Suprapubic skin (tissue), 4 donors: ENCODE results near the gene MAMLD1. TPM values are rescaled to one million over a fixed set of nuclear protein-coding genes. Genes with fewer than 3 reads are reported as not detected.

Source experiments
- DNase-seq, 2 donors: peaks; one replicate each; pipeline ENCODE4 v3.0.0-alpha.2; 2019; ENCODE audit warnings: low spot score in 2 of 2
- H3K27ac ChIP-seq: fragments of 200-600 bp; sonication (generic); one replicate; pipeline ENCODE4 v1.5.1; 2019
- H3K27me3 ChIP-seq: fragments of 200-600 bp; sonication (generic); one replicate; pipeline ENCODE4 v1.5.1; 2019
- H3K36me3 ChIP-seq: fragments of 200-600 bp; sonication (generic); one replicate; pipeline ENCODE4 v1.5.1; 2019
- H3K4me1 ChIP-seq: fragments of 200-600 bp; sonication (generic); one replicate; pipeline ENCODE4 v1.5.1; 2019
- H3K4me3 ChIP-seq: fragments of 200-600 bp; sonication (generic); one replicate; pipeline ENCODE4 v1.5.1; 2019; ENCODE audit warnings: mild to moderate bottlenecking
- H3K9me3 ChIP-seq: fragments of 200-600 bp; sonication (generic); one replicate; pipeline ENCODE4 v1.5.1; 2019
- EP300 ChIP-seq: sonication (generic); formaldehyde crosslinking; IDR thresholded peaks from one replicate; pipeline ENCODE4 v1.6.1; 2017; ENCODE audit warnings: antibody characterized with exemption
- POLR2A ChIP-seq, 2 donors: fragments of 450-650 bp; IDR thresholded peaks; one replicate each; pipeline ENCODE4 v1.6.1; 2017; ENCODE audit warnings: antibody characterized with exemption in 2 of 2, mild to moderate bottlenecking in 2 of 2, moderate library complexity in 2 of 2
- POLR2AphosphoS5 ChIP-seq, 3 donors: sonication (generic); formaldehyde crosslinking; IDR thresholded peaks; one replicate each; pipeline ENCODE4 v1.6.1; 2017; ENCODE audit warnings: antibody characterized with exemption in 3 of 3
- WGBS: methylation state at CpG from one replicate; pipeline ENCODE4 v1.1.5; 2018; 5-methylcytosine and 5-hydroxymethylcytosine counted together
- total RNA-seq, 4 donors: library from RNA; depleted of rRNA; stranded (reverse); fragments of >200 nt; gene quantifications; one replicate each; pipeline ENCODE4 v1.1.0, GENCODE V29; 2016
- TF ChIP-seq, protein P1 (sequence below), 2 donors: fragments of 200-600 bp in 1 of 2; fragments of 450-650 bp in 1 of 2; sonication (generic) in 1 of 2; IDR thresholded peaks; one replicate each; pipeline ENCODE4 v1.5.1; 2016 to 2019; ENCODE audit warnings: antibody characterized with exemption in 2 of 2, mild to moderate bottlenecking in 1 of 2, moderate library complexity in 1 of 2

MAMLD1 gene
- total RNA-seq, 4 donors from 2014 or later: 0.68 to 4.5 (median 3.4) TPM

DNA sequence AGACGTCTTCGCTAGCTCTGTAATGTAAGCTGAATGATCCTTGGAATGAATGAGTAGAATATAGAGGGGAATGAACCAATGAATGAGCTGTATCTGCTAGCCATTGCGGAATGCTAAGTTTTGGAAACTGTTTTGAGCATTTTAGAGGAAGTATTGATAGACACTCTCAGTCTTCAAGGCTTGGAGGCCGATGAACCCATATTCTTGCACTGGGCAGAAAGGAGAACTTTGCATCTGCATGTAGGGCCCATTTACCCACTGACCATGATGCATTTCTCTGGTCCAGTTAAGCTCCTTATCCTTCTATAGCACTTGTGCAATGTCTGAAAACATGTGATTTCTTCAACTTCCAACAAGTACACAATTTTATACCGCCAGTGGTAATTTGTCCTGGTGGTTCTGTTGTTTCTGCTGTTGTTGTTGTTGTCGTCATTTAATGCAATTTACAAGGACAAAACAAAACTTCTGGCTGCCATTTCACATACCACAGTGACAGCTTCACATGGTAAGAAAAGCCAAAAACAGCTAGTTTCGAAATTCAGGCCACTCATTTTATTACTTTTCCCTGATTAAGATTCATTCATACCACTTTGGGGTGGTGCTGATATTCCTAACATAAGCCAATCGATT lies 120.4 kb downstream of the MAMLD1 start:
- Histone ChIP-seq H3K4me1 (no peaks in the 10 kb centered on the region), H3K27me3 (no peaks in the 10 kb centered on the region), H3K4me3 (no peak overlapping the region), H3K27ac (no peak overlapping the region), H3K36me3 (no peaks in the 10 kb centered on the region), H3K9me3 (no peaks in the 10 kb centered on the region)
- DNase-seq: no peak
- TF ChIP-seq EP300: no peak
- no peak for TF ChIP-seq POLR2A (IDR thresholded peaks at IDR 0.05)
- no peak for TF ChIP-seq POLR2AphosphoS5 (IDR thresholded peaks at IDR 0.05)
- TF ChIP-seq, protein P1, sequence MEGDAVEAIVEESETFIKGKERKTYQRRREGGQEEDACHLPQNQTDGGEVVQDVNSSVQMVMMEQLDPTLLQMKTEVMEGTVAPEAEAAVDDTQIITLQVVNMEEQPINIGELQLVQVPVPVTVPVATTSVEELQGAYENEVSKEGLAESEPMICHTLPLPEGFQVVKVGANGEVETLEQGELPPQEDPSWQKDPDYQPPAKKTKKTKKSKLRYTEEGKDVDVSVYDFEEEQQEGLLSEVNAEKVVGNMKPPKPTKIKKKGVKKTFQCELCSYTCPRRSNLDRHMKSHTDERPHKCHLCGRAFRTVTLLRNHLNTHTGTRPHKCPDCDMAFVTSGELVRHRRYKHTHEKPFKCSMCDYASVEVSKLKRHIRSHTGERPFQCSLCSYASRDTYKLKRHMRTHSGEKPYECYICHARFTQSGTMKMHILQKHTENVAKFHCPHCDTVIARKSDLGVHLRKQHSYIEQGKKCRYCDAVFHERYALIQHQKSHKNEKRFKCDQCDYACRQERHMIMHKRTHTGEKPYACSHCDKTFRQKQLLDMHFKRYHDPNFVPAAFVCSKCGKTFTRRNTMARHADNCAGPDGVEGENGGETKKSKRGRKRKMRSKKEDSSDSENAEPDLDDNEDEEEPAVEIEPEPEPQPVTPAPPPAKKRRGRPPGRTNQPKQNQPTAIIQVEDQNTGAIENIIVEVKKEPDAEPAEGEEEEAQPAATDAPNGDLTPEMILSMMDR (IDR thresholded peaks at IDR 0.05): no peak
- 74% methylated on average over 8 of the region's 8 CpGs for WGBS

DNA sequence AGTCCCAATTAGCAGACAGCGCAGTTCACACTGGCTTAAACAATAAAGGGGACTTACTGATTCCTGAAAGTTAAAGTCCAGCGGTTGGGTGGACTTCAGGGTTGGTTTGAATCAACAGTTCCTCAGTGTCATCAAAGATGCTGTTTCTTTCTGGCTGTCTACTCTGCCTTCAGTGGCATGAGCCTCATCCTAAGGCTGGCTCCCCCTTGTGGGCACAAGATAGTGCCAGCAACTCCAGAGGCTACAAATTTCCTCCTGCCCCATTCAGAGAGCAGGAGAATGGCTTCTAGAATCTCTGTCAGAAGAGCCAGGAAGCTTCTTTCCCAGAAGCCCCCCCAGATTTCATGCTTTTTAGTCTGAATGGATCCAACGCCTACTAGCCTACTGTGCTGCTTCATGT lies 122.9 kb downstream of the MAMLD1 start:
- Histone ChIP-seq H3K27ac (no peak overlapping the region), H3K9me3 (no peaks in the 10 kb centered on the region), H3K4me1 (no peaks in the 10 kb centered on the region), H3K27me3 (no peaks in the 10 kb centered on the region), H3K4me3 (no peak overlapping the region), H3K36me3 (no peaks in the 10 kb centered on the region)
- WGBS: 43% methylated on average over 3 of the region's 3 CpGs
- no peak for DNase-seq
- no peak for TF ChIP-seq POLR2A (IDR thresholded peaks at IDR 0.05)
- TF ChIP-seq, protein P1 (IDR thresholded peaks at IDR 0.05): peak; percentile 20 to 35

DNA sequence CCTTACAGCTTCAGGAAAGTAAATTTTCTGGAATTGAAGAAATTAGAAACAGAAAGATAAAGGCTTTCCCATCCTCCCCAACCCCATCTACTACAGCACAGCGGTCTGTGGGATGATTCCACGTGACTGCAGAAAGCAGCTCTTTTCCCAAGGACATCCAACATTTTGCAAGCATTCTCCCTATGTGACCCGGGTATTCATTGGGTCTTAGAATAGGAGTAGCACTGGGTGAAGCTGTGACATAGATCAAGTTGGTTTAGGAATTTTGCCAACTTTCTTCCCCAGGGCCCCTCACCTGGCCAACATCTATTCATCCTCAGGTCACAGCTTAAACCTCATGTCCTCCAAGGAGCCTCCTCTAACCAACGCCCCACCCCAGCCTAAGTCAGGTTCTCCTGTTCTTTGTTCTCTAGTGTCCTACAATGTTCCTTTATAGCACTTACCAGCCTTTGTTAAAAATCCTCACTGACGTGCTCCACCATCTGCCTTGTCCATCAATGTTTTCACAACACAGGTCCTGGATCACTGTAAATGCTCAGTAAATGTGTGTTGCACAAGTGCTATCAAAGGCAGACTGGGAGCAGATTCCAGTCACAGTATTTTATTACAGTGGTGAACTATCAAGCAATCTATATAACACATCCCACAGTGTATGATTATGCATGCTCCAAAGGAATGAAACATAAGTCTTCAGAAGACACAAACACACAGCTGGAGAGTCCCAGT lies 124.4 kb downstream of the MAMLD1 start:
- no peaks in the 10 kb centered on the region for H3K27me3 ChIP-seq
- H3K4me3 ChIP-seq: no peak overlapping the region
- no peaks in the 10 kb centered on the region for H3K9me3 ChIP-seq
- TF ChIP-seq, protein P1 (IDR thresholded peaks at IDR 0.05): no peak
- TF ChIP-seq POLR2A (IDR thresholded peaks at IDR 0.05) (no peak), POLR2AphosphoS5 (IDR thresholded peaks at IDR 0.05) (no peak), EP300 (no peak)
- H3K4me1 ChIP-seq: no peaks in the 10 kb centered on the region
- no peak overlapping the region for H3K27ac ChIP-seq
- no peaks in the 10 kb centered on the region for H3K36me3 ChIP-seq
- 82% methylated on average over 5 of the region's 5 CpGs for WGBS
- no peak for DNase-seq

DNA sequence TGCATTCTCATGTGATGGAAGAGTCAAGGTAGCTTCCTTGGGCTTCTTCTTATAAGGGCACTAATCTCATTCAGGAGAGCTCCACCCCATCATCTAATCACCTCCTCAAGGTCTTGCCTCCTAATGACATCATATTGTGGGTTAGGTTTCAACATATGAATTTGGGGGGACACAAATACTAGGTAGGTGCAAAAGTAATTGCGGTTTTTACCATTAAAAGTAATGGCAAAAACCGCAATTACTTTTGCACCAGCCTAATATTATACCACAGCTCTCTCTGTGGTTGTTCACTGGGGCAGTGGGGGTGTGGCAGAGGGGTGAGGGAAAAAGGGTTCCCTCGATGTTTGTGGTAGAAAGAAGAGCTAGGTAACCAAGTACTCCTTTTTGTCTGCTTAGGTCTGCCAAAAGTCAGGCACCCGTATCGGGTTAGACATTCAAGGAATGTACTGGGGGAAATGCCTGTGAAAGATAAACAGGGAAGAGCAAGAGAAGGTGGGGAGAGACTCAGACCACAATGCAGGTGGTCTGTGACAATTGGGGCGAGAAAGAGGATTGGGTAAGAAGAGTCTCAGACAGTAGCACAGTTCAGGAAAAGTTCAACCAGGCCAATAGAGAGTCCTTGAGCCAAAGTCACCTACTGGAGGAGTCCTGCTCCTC lies 126.4 kb downstream of the MAMLD1 start:
- Histone ChIP-seq H3K36me3 (no peaks in the 10 kb centered on the region), H3K27ac (no peak overlapping the region), H3K4me3 (no peak overlapping the region), H3K4me1 (no peaks in the 10 kb centered on the region), H3K9me3 (no peaks in the 10 kb centered on the region), H3K27me3 (no peaks in the 10 kb centered on the region)
- WGBS: 78% methylated on average over 6 of the region's 6 CpGs
- DNase-seq: no peak
- TF ChIP-seq POLR2A (IDR thresholded peaks at IDR 0.05) (no peak), POLR2AphosphoS5 (IDR thresholded peaks at IDR 0.05) (no peak), EP300 (no peak)
- TF ChIP-seq, protein P1 (IDR thresholded peaks at IDR 0.05): no peak

DNA sequence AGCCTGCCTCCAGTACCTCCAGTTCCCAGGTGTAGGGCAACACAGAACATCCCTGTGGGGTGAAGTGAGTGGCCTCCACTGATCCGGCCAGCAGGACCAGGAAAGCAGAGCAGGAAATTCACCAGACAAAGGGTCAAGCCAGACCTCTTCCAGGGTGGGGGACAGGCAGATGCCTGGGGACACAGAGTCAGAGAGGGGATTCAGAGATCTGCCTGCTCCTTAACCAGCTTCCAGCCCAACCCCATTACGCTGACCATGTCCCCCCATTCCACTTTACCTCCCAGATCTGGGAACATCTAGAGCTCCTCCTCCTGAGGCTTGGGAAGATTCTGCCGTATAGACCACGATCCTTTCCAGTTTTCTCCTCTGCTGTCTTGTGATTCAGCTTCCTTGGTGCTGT lies 132.4 kb downstream of the MAMLD1 start:
- no peaks in the 10 kb centered on the region for H3K9me3 ChIP-seq
- H3K27ac ChIP-seq: no peak overlapping the region
- WGBS: 83% methylated on average over 3 of the region's 4 CpGs
- no peak overlapping the region for H3K4me3 ChIP-seq
- TF ChIP-seq EP300 (no peak), POLR2AphosphoS5 (IDR thresholded peaks at IDR 0.05) (no peak)
- no peaks in the 10 kb centered on the region for H3K36me3 ChIP-seq
- H3K27me3 ChIP-seq: no peaks in the 10 kb centered on the region
- H3K4me1 ChIP-seq: no peaks in the 10 kb centered on the region
- no peak for DNase-seq
